ENCODE results near the gene PEX11A.
A peak's percentile ranks its signal among the peaks of the same experiment; 100 is the strongest.

PEX11A gene

GRCh38 chr15:89654847-89655805 is 35.4 kb downstream of the PEX11A start, which contains the start of gene KIF7:
Gene KIF7 (minus strand): TSS chr15:89655467. CDS start chr15:89652930, 2,537 bp downstream.
- no peak for DNase-seq (ENCODE audit: low read depth)

- DNase-seq (ENCODE audit: low read depth): no peak
Observed at GRCh38 chr15:89654301-89654761, 36.2 kb downstream of the PEX11A start.

- DNase-seq (ENCODE audit: low read depth): no peak
Observed at GRCh38 chr15:89653578-89653977, 37.0 kb downstream of the PEX11A start.

- DNase-seq (ENCODE audit: low read depth): no peak
Observed at GRCh38 chr15:89652666-89653065, 37.9 kb downstream of the PEX11A start.

- DNase-seq (ENCODE audit: low read depth): no peak
Observed at GRCh38 chr15:89652131-89652530, 38.4 kb downstream of the PEX11A start.

- DNase-seq (ENCODE audit: low read depth): no peak
Observed at GRCh38 chr15:89649716-89650115, 40.8 kb downstream of the PEX11A start.

GRCh38 chr15:89649013-89649625 is 41.4 kb downstream of the PEX11A start:
- no peak for DNase-seq (ENCODE audit: low read depth)

- DNase-seq (ENCODE audit: low read depth): no peak
Observed at GRCh38 chr15:89648106-89649012, 42.2 kb downstream of the PEX11A start.

- peak; percentile 33 for DNase-seq (ENCODE audit: low read depth)
Observed at GRCh38 chr15:89647191-89647851, 43.2 kb downstream of the PEX11A start.

- no peak for DNase-seq (ENCODE audit: low read depth)
Observed at GRCh38 chr15:89646416-89647141, 44.0 kb downstream of the PEX11A start.

GRCh38 chr15:89645680-89646079 is 44.9 kb downstream of the PEX11A start:
- no peak for DNase-seq (ENCODE audit: low read depth)

GRCh38 chr15:89642106-89642505 is 48.4 kb downstream of the PEX11A start:
- no peak for DNase-seq (ENCODE audit: low read depth)

- DNase-seq (ENCODE audit: low read depth): no peak
Observed at GRCh38 chr15:89641053-89641452, 49.5 kb downstream of the PEX11A start.

- no peak for DNase-seq (ENCODE audit: low read depth)
Observed at GRCh38 chr15:89640245-89640644, 50.3 kb downstream of the PEX11A start.

GRCh38 chr15:89633585-89633984 is 57.0 kb downstream of the PEX11A start:
- DNase-seq (ENCODE audit: low read depth): no peak

- DNase-seq (ENCODE audit: low read depth): no peak
Observed at GRCh38 chr15:89632563-89633430, 57.8 kb downstream of the PEX11A start.

GRCh38 chr15:89631902-89632264 is 58.7 kb downstream of the PEX11A start:
- no peak for DNase-seq (ENCODE audit: low read depth)
